Left ventricle myocardium inferior (tissue), 1 donor: Measurements from ENCODE around the gene ZC3H8. TPM values are rescaled to one million over a fixed set of nuclear protein-coding genes. Genes with fewer than 3 reads are reported as not detected.
A peak's percentile ranks its signal among the peaks of the same experiment; 100 is the strongest.
"Not testable (repeated sequence)": the region's sequence is repeated elsewhere in the genome, so short reads cannot be mapped to it uniquely, and the experiment has no call there.

Source experiments
- DNase-seq: peaks from one replicate; pipeline ENCODE4 v3.0.0-alpha.2; 2020
- H3K27ac ChIP-seq: fragments of 200-600 bp; replicated peaks from 2 replicates; pipeline ENCODE4 v1.8.0; 2021
- H3K27me3 ChIP-seq: fragments of 200-600 bp; 2 replicates; pipeline ENCODE4 v1.8.0; 2021; ENCODE audit warnings: low read depth
- H3K36me3 ChIP-seq: fragments of 200-600 bp; 2 replicates; pipeline ENCODE4 v1.8.0; 2021
- H3K4me1 ChIP-seq: fragments of 200-600 bp; 2 replicates; pipeline ENCODE4 v1.8.0; 2021
- H3K4me3 ChIP-seq: fragments of 200-600 bp; 2 replicates; pipeline ENCODE4 v1.8.0; 2021; ENCODE audit warnings: mild to moderate bottlenecking, moderate library complexity
- H3K9me3 ChIP-seq: fragments of 200-600 bp; replicated peaks from 2 replicates; pipeline ENCODE4 v1.8.0; 2021
- intact Hi-C: fragments of 100-400 bp; cut with micrococcal nuclease; formaldehyde crosslinking; loops from one replicate; pipeline ENCODE4 v1.11.0; 2022
- total RNA-seq: library from RNA; stranded (reverse); fragmentation: NEBNext Ultra II Directional; extraction: Animal tissue kit (Norgen Biotek cat#: 25700); gene quantifications from one replicate; pipeline ENCODE4 v1.2.1, GENCODE V29; 2021
- TF ChIP-seq, protein P1 (sequence below): fragments of 200-600 bp; IDR thresholded peaks from 2 replicates; pipeline ENCODE4 v1.8.0; 2021; ENCODE audit warnings: antibody characterized with exemption, mild to moderate bottlenecking, borderline replicate concordance
- donor health status: DM: no; HTN: yes; CAD: no; lungs with severe emphysema.

Gene ZC3H8
- total RNA-seq, 1 donor from 2014 or later, result 15.2 TPM

DNA sequence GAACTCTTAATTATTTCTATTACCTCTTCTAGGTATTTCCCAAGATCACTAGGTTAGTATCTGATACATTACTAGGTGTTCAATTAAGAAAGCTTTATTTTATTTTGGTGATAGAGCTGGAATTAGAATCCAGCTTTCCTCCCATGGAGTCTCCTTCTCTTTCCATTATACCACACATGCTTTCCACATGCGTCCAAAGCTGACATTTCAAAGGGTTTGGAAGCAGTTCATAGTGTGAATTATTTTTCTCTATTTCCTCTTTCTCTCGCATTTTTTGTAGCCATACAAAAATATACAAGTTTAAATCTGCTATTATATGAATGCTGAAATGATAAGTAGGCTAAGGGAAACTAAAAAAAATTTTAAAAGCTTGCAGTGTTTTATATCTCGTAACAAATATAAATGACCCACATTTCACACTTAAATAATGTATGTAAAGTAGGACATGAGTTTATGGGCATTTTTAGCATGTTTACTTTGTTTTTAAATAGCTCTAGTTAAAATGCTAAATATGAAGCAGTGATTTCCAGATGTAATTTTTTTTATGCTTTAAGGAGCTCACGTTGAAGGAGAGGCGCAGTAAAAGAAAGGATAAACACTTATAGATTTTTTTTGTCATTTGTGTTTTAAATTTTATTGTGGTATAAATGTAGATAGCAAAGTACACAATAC, 40.7 kb upstream of the ZC3H8 start:
- Histone ChIP-seq H3K9me3 (no peaks in the 10 kb centered on the region), H3K4me3 (no peak overlapping the region), H3K36me3 (no peaks in the 10 kb centered on the region), H3K27ac (no peak overlapping the region), H3K4me1 (peaks cover 22% of the 10 kb centered on the region), H3K27me3 (no peaks in the 10 kb centered on the region)
- TF ChIP-seq, protein P1, sequence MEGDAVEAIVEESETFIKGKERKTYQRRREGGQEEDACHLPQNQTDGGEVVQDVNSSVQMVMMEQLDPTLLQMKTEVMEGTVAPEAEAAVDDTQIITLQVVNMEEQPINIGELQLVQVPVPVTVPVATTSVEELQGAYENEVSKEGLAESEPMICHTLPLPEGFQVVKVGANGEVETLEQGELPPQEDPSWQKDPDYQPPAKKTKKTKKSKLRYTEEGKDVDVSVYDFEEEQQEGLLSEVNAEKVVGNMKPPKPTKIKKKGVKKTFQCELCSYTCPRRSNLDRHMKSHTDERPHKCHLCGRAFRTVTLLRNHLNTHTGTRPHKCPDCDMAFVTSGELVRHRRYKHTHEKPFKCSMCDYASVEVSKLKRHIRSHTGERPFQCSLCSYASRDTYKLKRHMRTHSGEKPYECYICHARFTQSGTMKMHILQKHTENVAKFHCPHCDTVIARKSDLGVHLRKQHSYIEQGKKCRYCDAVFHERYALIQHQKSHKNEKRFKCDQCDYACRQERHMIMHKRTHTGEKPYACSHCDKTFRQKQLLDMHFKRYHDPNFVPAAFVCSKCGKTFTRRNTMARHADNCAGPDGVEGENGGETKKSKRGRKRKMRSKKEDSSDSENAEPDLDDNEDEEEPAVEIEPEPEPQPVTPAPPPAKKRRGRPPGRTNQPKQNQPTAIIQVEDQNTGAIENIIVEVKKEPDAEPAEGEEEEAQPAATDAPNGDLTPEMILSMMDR, result no peak
- DNase-seq, result no peak
- intact Hi-C loops, result no loop called here

GRCh38 chr2:112293636-112294401, 39.0 kb upstream of the ZC3H8 start:
- intact Hi-C loops, result no loop called here
- Histone ChIP-seq H3K4me1 (peaks cover 22% of the 10 kb centered on the region), H3K27ac (no peak overlapping the region), H3K27me3 (no peaks in the 10 kb centered on the region), H3K9me3 (no peaks in the 10 kb centered on the region), H3K36me3 (no peaks in the 10 kb centered on the region), H3K4me3 (no peak overlapping the region)
- DNase-seq, result no peak
- TF ChIP-seq, protein P1, result no peak

GRCh38 chr2:112290648-112291047, 35.8 kb upstream of the ZC3H8 start:
- Histone ChIP-seq H3K4me1 (peaks cover 21% of the 10 kb centered on the region), H3K36me3 (no peaks in the 10 kb centered on the region), H3K27ac (no peak overlapping the region), H3K9me3 (no peaks in the 10 kb centered on the region), H3K27me3 (no peaks in the 10 kb centered on the region), H3K4me3 (no peak overlapping the region)
- no peak for DNase-seq
- intact Hi-C loops, result no loop called here
- TF ChIP-seq, protein P1, result no peak

DNA sequence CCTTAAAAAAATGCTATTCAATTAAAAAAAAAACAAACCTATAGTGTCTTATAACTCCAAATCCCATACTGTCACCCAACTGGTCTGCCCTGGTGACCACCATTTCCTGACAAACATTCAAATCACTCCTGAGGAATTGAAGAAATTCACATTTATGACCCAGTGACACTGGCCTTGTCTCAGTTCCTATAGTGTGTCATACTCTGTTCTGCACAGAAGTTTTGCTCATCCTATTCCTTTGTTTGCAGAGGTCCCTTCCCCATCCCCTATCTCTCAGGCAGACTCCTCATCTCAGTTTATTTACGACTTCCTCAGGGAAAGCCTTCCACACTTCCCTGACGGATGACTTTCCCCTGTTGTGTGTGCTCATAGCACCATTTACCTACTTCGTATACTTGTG, 35.2 kb upstream of the ZC3H8 start:
- Histone ChIP-seq H3K9me3 (no peaks in the 10 kb centered on the region), H3K36me3 (no peaks in the 10 kb centered on the region), H3K27ac (no peak overlapping the region), H3K4me1 (peaks cover 15% of the 10 kb centered on the region), H3K4me3 (no peak overlapping the region), H3K27me3 (no peaks in the 10 kb centered on the region)
- TF ChIP-seq, protein P1, result no peak
- intact Hi-C loops, result no loop called here
- no peak for DNase-seq

GRCh38 chr2:112283535-112283934, 28.7 kb upstream of the ZC3H8 start:
- DNase-seq, H3K36me3 ChIP-seq, H3K27ac ChIP-seq, H3K4me3 ChIP-seq, intact Hi-C loops, H3K9me3 ChIP-seq, H3K27me3 ChIP-seq: not testable (repeated sequence)
- peaks cover 26% of the 10 kb centered on the region for H3K4me1 ChIP-seq

- H3K36me3 ChIP-seq, H3K9me3 ChIP-seq, DNase-seq, H3K4me3 ChIP-seq, intact Hi-C loops, H3K27me3 ChIP-seq: not testable (repeated sequence)
- Histone ChIP-seq H3K27ac (peak overlapping the region; percentile 16), H3K4me1 (peaks cover 40% of the 10 kb centered on the region)
Observed at GRCh38 chr2:112282066-112282465, 27.2 kb upstream of the ZC3H8 start.
